ENCODE data around the gene CSNK2A1. TPM values are rescaled to one million over a fixed set of nuclear protein-coding genes. Genes with fewer than 3 reads are reported as not detected.
"Not testable (repeated sequence)": the region's sequence is repeated elsewhere in the genome, so short reads cannot be mapped to it uniquely, and the experiment has no call there.

Gene CSNK2A1
- total RNA-seq, 2 donors from 2014 or later, result 83.9 to 90.7 TPM

- Histone ChIP-seq H3K36me3 (no peaks in the 10 kb centered on the region), H3K4me3 (no peak overlapping the region), H3K27ac (no peak overlapping the region), H3K4me1 (ENCODE audit: control insufficient read depth in 1 of 2, low read depth in 2 of 2) (peaks cover 0 to 5% of the 10 kb centered on the region in 2 donors), H3K27me3 (replicated peaks; ENCODE audit: insufficient read depth) (no peaks in the 10 kb centered on the region), H3K9me3 (no peaks in the 10 kb centered on the region)
- ATAC-seq (ENCODE audit: insufficient number of reproducible peaks, low FRiP score, low read depth) (no peak), DNase-seq (ENCODE audit: low spot score) (no peak)
- TF ChIP-seq CTCF (IDR thresholded peaks at IDR 0.05), result no peak
Observed at GRCh38 chr20:584971-585301, 41.3 kb upstream of the CSNK2A1 start.

GRCh38 chr20:584161-584970, 40.8 kb upstream of the CSNK2A1 start:
- Histone ChIP-seq H3K27ac (no peak overlapping the region), H3K27me3 (replicated peaks; ENCODE audit: insufficient read depth) (no peaks in the 10 kb centered on the region), H3K9me3 (no peaks in the 10 kb centered on the region), H3K36me3 (no peaks in the 10 kb centered on the region), H3K4me3 (no peak overlapping the region), H3K4me1 (ENCODE audit: control insufficient read depth in 1 of 2, low read depth in 2 of 2) (peaks cover 0 to 5% of the 10 kb centered on the region in 2 donors)
- no peak for TF ChIP-seq CTCF (IDR thresholded peaks at IDR 0.05)
- DNase-seq (ENCODE audit: low spot score), result no peak
- ATAC-seq (ENCODE audit: insufficient number of reproducible peaks, low FRiP score, low read depth), result no peak

- no peaks in the 10 kb centered on the region for H3K9me3 ChIP-seq
- H3K36me3 ChIP-seq, result no peaks in the 10 kb centered on the region
- ATAC-seq (ENCODE audit: insufficient number of reproducible peaks, low FRiP score, low read depth) (no peak), DNase-seq (ENCODE audit: low spot score) (no peak)
- H3K27ac ChIP-seq, result no peak overlapping the region
- no peak for TF ChIP-seq CTCF (IDR thresholded peaks at IDR 0.05)
- H3K4me1 ChIP-seq (ENCODE audit: control insufficient read depth in 1 of 2, low read depth in 2 of 2), result no peaks in the 10 kb centered on the region
- H3K4me3 ChIP-seq, result no peak overlapping the region
- H3K27me3 ChIP-seq (replicated peaks; ENCODE audit: insufficient read depth), result no peaks in the 10 kb centered on the region
Observed at GRCh38 chr20:582204-582603, 38.6 kb upstream of the CSNK2A1 start.

- H3K9me3 ChIP-seq; H3K36me3 ChIP-seq; DNase-seq (ENCODE audit: low spot score); H3K27ac ChIP-seq; H3K4me3 ChIP-seq; ATAC-seq (ENCODE audit: insufficient number of reproducible peaks, low FRiP score, low read depth); H3K27me3 ChIP-seq (replicated peaks; ENCODE audit: insufficient read depth); H3K4me1 ChIP-seq (ENCODE audit: control insufficient read depth in 1 of 2, low read depth in 2 of 2): not testable (repeated sequence)
Observed at GRCh38 chr20:578940-579690, 35.5 kb upstream of the CSNK2A1 start.

- DNase-seq (ENCODE audit: low spot score) (no peak), ATAC-seq (ENCODE audit: insufficient number of reproducible peaks, low FRiP score, low read depth) (no peak)
- no peaks in the 10 kb centered on the region for H3K36me3 ChIP-seq
- no peaks in the 10 kb centered on the region for H3K27me3 ChIP-seq (replicated peaks; ENCODE audit: insufficient read depth)
- H3K9me3 ChIP-seq, result no peaks in the 10 kb centered on the region
- H3K27ac ChIP-seq, result no peak overlapping the region
- no peaks in the 10 kb centered on the region for H3K4me1 ChIP-seq (ENCODE audit: control insufficient read depth in 1 of 2, low read depth in 2 of 2)
- TF ChIP-seq CTCF (IDR thresholded peaks at IDR 0.05), result no peak
- H3K4me3 ChIP-seq, result no peak overlapping the region
Observed at GRCh38 chr20:577167-577791, 33.7 kb upstream of the CSNK2A1 start.

Data from thoracic aorta (tissue), 2 donors.